HG03060 (cell line): ENCODE data around the gene C11orf86.

Source experiments
- ATAC-seq: cut with Tn5 transposase; IDR thresholded peaks from one replicate; pipeline ENCODE4 v1.9.1; 2021; ENCODE audit warnings: low read depth, moderate number of reproducible peaks; ENCODE audit not compliant: unreplicated experiment

The C11orf86 gene

DNA sequence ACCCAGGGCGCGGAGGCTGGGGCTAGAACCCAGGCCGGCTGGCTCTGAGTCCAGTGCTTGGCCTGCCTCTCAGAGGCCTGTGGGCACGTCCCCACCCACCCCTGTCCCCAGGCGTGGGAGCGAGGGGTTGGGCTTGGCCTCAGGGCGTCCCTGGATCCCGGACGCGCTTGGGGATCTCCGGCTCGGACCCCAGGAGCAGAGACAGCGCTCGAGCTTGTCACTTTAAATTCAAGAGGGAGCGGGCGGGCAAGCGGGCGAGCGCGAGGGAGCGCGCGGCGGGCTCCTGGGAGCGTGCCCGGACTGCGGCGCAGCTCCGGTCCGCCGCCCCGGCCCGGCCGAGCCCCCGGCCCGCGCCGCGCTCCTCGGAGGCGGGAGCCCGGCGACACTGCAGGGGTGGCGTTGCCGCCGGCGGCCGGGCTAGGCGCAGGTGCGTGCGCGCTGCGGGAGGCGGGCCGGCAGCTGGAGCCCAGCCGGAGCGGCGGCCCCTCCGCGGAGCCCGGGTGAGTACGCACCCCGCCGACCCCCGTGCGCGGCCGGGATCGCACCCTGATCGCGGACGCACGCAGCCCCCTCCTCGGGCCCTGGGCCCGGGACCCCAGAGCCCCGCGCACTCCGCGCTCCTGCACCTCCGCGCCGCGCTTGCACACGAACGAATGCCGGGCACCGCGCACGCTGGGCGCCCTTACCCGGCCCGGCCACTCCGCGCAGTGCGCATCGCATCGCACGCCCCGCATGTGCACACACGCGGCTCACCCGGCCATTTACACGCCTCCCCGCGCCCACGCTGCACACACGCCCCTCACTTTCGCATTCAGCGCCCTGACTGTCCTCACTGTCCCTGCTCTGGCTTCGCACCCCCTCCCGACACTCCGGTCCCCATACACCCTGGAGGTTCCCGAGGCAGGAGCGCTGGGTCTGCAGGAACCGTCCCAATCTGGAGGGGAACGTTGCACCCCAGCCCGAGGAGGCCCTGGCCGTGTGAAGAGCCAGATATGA lies 48.2 kb downstream of the C11orf86 start, which contains the start of gene SYT12:
Gene SYT12 (plus strand): TSS at position 174 of the 996 bp plus-strand sequence. CDS start 7,011 bp downstream, outside the sequence.
- no peak for ATAC-seq

DNA sequence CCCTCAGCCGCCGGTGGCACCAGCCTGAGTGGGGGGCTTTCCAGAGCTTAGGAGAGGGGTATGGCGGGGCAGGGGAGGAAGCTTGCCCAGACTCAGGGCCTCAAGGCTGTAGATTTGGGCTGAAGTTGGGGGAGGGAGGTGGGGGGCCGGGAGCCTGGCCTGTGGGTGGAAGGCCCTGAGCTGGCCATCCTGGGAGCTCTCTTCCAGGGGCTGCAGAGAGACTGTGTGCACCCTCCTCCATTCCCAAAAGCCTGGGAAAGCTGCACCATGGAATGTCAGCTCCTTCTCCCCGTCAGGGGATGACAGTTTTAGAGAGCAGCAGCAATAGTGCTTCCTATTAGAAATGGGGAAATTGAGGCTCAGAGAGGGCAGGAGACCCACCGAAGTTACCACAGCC lies 48.9 kb downstream of the C11orf86 start:
- no peak for ATAC-seq

DNA sequence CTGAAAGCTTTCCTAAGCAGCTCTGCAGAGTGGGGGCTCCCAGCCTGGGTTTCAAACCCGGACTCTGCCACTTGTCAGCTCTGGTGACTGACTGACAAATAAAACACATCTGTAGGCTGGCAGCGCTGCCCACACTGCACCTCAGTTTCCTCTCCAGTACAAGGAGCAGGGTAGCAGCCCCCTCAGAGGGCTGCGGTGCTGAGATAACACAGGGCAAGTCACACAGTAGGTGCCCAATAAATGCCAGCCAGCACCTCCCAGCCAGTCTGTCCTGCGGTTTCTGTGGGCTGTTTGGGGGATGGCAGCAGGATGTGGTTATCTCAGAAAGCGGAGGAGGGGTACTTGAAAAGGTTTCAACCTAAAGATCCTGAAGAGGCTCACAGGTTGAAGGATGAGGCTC lies 49.3 kb downstream of the C11orf86 start:
- no peak for ATAC-seq

DNA sequence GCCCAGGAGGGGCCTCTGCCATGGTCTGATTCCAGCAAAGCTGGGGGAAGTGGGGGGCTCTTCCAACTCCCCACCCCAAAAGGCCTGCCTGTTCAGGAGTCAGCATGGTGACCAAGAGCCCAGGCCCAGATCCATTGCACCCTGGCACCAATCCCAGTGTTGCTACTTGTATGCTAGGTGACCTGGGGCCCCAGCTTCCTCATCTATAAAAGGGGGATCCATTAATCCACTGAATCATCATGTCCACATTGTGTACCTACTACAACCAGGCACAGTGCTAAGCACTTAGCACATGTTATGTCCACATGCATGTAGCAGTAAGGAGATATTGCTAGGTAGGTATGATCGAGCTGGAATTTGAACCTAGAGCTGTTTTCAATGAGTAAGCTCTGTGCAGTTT lies 49.9 kb downstream of the C11orf86 start:
- no peak for ATAC-seq

DNA sequence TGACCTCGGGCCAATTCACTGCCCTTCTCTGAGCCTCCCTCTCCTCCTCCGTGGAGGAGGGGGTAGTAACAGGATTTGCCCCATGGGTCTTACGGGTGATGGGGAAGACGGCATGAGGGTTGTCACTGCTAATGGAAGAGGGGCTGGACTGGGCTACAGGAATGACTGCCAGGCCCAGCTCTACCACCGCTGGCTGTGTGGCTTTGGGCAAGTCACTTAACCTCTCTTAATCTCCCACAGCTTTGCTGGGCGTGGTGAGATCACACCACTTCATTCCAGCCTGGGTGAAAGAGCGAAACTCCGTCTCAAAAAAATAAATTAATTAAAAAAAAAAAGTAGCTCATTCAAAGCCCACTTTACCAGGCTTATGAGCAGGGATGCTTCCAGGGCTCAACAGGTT lies 50.6 kb downstream of the C11orf86 start:
- ATAC-seq: no peak
